Measurements from ENCODE around the gene MAX.

GRCh38 chr14:65042296-65042695, 60.0 kb downstream of the MAX start:
- TF ChIP-seq EP300 (IDR thresholded peaks at IDR 0.05), result no peak
- TF ChIP-seq, protein P1, sequence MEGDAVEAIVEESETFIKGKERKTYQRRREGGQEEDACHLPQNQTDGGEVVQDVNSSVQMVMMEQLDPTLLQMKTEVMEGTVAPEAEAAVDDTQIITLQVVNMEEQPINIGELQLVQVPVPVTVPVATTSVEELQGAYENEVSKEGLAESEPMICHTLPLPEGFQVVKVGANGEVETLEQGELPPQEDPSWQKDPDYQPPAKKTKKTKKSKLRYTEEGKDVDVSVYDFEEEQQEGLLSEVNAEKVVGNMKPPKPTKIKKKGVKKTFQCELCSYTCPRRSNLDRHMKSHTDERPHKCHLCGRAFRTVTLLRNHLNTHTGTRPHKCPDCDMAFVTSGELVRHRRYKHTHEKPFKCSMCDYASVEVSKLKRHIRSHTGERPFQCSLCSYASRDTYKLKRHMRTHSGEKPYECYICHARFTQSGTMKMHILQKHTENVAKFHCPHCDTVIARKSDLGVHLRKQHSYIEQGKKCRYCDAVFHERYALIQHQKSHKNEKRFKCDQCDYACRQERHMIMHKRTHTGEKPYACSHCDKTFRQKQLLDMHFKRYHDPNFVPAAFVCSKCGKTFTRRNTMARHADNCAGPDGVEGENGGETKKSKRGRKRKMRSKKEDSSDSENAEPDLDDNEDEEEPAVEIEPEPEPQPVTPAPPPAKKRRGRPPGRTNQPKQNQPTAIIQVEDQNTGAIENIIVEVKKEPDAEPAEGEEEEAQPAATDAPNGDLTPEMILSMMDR (IDR thresholded peaks at IDR 0.05), result no peak
- TF ChIP-seq POLR2AphosphoS5 (IDR thresholded peaks at IDR 0.05), result no peak
